Measurements from ENCODE around the gene CDH13.

Gene CDH13

DNA sequence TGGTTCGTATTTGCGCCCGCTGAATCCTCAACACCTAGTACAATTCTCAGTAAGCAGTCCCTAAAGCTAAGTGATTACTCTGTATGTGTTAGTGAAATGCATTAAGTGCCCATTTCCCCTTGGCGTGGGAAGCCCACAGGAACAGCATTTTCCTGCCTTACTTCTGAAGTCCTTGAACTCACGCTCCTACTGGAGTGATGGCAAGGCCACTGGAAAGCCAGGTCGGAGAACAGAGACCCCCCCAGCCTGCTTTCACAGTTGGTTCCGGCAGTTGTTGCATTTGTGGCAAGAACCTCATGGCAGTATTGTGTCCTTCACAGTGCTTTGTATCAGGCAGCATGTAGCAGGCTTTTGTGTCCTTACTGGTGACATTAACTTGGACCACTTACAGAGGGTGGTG is 340.7 kb downstream of the CDH13 start:
- Histone ChIP-seq H3K36me3 (ENCODE audit: control insufficient read depth, insufficient read depth, low read length) (no peaks in the 10 kb centered on the region), H3K4me1 (ENCODE audit: control insufficient read depth, insufficient read depth, low read length) (no peaks in the 10 kb centered on the region), H3K9ac (ENCODE audit: low read length) (no peak overlapping the region), H3K4me3 (ENCODE audit: low read length) (no peak overlapping the region), H3K27me3 (ENCODE audit: control insufficient read depth, insufficient read depth, low read length) (no peaks in the 10 kb centered on the region), H3K9me3 (ENCODE audit: control insufficient read depth, low read length) (no peaks in the 10 kb centered on the region)

DNA sequence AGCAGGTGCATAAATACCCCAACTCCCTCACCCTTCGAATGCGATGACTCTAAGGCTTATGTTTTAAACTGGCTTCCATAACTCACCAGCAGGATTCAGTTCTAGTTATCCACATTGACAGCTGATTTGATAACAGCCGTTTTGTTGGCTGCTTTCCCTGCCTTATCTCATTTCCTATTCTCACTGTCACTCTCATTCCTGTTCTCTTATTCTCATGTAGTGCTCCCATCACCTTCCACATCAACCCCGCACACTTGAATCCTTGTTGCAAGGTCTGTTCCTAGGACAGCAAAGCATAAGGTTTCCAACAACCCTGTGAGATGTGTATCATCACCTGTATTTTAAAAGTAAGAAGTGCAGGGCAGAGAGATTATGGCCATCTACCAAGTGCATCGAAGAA is 344.4 kb downstream of the CDH13 start:
- Histone ChIP-seq H3K9ac (ENCODE audit: low read length) (no peak overlapping the region), H3K27me3 (ENCODE audit: control insufficient read depth, insufficient read depth, low read length) (no peaks in the 10 kb centered on the region), H3K36me3 (ENCODE audit: control insufficient read depth, insufficient read depth, low read length) (no peaks in the 10 kb centered on the region), H3K4me3 (ENCODE audit: low read length) (no peak overlapping the region), H3K9me3 (ENCODE audit: control insufficient read depth, low read length) (no peaks in the 10 kb centered on the region), H3K4me1 (ENCODE audit: control insufficient read depth, insufficient read depth, low read length) (no peaks in the 10 kb centered on the region)

DNA sequence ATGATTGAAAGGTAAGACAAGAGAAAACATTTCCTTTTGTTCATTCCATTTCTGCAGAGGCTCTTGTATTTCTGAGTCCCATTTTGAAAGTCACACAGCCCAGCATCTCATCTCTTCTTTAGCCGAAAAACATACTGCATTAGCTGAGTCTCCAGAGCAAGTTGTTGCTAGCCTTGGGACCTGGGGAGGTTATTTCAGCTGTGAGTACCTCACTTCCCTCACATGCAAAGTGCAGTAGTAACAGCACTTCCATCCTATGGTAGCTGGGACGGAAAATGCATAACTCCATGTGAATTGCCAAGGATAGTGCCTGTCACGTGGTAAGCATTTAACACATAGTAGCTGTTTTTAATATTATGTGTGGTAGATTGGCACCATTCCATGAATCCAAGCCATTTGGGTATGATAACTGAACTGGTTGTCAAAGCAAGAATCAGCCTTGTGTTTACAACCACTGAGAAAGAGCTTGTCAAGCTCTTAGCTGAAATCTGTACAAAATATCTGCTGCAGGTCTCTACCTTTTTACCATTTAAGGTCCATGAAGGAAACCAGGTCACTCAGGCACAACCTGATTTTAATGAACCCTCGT is 345.7 kb downstream of the CDH13 start:
- Histone ChIP-seq H3K36me3 (ENCODE audit: control insufficient read depth, insufficient read depth, low read length) (no peaks in the 10 kb centered on the region), H3K27me3 (ENCODE audit: control insufficient read depth, insufficient read depth, low read length) (no peaks in the 10 kb centered on the region), H3K9me3 (ENCODE audit: control insufficient read depth, low read length) (no peaks in the 10 kb centered on the region), H3K4me3 (ENCODE audit: low read length) (no peak overlapping the region), H3K4me1 (ENCODE audit: control insufficient read depth, insufficient read depth, low read length) (no peaks in the 10 kb centered on the region), H3K9ac (ENCODE audit: low read length) (no peak overlapping the region)

DNA sequence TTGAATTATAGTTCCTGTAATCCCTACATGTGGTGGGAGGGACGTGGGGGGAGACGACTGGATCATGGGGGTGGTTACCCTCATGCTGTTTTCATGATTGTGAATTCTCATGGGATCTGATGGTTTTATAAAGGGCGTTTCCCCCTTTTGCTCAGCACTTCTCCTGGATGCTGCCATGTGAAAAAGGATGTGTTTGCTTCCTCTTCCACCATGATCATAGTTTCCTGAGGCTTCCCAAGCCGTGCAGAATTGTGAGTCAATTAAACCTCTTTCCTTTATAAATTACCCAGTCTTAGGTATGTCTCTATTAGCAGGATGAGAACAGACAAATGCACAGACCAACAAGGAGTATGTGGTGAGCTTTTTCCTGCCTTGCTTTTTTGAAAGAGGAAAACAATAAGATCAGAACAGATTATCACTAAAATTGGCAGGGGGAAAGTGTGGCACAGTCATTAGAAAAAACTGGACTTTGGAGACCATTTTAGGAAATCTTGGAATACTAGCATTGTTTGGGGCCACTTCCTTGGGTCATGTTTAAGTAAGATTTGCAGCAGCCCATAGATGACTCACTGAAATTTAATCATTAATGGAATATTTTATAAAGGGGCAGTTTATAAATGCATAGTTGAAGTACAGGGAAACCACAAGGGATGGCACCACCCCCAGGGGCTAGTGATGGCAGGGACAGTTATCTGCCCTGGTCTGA is 352.8 kb downstream of the CDH13 start:
- Histone ChIP-seq H3K9me3 (ENCODE audit: control insufficient read depth, low read length) (no peaks in the 10 kb centered on the region), H3K4me1 (ENCODE audit: control insufficient read depth, insufficient read depth, low read length) (no peaks in the 10 kb centered on the region), H3K27me3 (ENCODE audit: control insufficient read depth, insufficient read depth, low read length) (no peaks in the 10 kb centered on the region), H3K9ac (ENCODE audit: low read length) (no peak overlapping the region), H3K4me3 (ENCODE audit: low read length) (no peak overlapping the region), H3K36me3 (ENCODE audit: control insufficient read depth, insufficient read depth, low read length) (no peaks in the 10 kb centered on the region)

DNA sequence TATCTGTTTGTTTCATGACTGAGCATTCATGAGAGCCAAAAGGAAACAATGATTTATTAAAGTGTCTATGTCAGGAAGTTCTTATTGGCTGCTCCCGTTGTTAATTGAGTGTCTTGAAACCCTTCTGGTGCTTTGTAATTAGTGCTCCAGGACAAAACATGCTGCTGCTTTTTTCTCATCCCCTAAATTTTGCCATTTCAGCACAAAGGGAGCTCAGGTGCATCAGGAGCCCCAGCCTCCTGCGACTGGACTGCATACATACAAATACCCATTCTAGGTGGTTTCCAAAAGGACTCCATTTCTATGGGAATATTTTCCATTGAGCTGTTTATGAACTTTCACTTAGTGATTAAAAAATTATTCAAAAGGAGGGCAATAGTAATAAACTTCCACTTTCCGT is 354.0 kb downstream of the CDH13 start:
- Histone ChIP-seq H3K4me3 (ENCODE audit: low read length) (no peak overlapping the region), H3K9ac (ENCODE audit: low read length) (no peak overlapping the region), H3K4me1 (ENCODE audit: control insufficient read depth, insufficient read depth, low read length) (no peaks in the 10 kb centered on the region), H3K36me3 (ENCODE audit: control insufficient read depth, insufficient read depth, low read length) (no peaks in the 10 kb centered on the region), H3K9me3 (ENCODE audit: control insufficient read depth, low read length) (no peaks in the 10 kb centered on the region), H3K27me3 (ENCODE audit: control insufficient read depth, insufficient read depth, low read length) (no peaks in the 10 kb centered on the region)

DNA sequence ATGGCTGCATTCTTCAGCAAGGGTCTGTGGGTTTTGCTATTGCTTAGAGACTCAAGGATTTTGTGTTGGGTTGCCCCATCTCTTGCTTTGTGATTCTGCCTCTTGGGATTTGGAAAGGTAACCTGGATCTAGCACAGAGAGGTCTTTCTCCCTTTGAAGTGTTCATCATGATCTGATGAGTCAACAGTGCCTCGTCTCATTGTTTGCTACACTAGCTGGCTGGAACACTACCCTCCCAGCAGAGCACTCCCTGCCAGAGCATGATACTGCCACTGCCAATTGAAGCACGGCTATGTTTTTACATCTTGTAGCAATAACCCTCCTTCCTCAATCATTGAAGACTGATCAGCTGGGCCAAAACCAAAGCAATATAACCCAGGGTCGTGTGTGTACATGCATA is 361.0 kb downstream of the CDH13 start:
- Histone ChIP-seq H3K9me3 (ENCODE audit: control insufficient read depth, low read length) (no peaks in the 10 kb centered on the region), H3K36me3 (ENCODE audit: control insufficient read depth, insufficient read depth, low read length) (no peaks in the 10 kb centered on the region), H3K9ac (ENCODE audit: low read length) (no peak overlapping the region), H3K4me1 (ENCODE audit: control insufficient read depth, insufficient read depth, low read length) (no peaks in the 10 kb centered on the region), H3K27me3 (ENCODE audit: control insufficient read depth, insufficient read depth, low read length) (no peaks in the 10 kb centered on the region), H3K4me3 (ENCODE audit: low read length) (no peak overlapping the region)

DNA sequence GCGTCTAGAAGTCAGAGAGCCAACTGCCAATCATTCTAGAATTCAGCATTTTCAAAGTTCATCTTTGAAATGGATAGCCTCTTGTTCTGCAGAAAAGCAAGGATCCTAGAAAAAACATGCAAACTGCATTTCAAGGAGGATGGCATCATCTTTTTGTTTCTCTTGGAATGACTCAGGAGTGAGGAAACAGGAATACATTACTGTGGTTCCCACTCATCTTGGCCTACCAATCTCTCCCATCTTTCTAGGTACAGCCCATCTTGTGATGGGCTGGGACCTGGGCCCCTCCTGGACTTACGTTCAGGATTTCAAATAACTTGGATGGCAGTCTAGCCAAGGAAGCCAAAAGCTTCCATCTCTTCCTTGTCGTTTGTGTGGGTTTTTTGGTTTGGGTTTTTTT is 363.4 kb downstream of the CDH13 start:
- Histone ChIP-seq H3K36me3 (ENCODE audit: control insufficient read depth, insufficient read depth, low read length) (no peaks in the 10 kb centered on the region), H3K9me3 (ENCODE audit: control insufficient read depth, low read length) (no peaks in the 10 kb centered on the region), H3K27me3 (ENCODE audit: control insufficient read depth, insufficient read depth, low read length) (no peaks in the 10 kb centered on the region)

DNA sequence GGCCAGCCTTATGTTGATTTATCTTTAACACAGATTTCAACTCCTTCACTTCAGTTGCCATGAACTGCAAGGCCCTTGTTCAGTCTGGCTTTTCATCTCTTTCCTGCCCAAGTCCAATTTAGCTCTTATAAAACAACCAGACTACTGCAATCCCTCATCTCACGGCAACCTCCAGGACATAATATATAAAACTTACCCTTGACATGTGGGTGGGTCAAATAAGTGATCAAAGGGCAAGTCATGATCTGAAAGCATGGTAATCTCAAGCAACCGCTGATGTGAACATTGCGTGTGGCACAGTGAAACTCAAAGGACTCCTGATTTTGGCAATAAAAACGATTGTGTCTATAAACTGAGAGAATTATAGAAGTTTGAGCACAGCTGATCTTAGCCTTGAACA is 364.6 kb downstream of the CDH13 start:
- H3K4me3 ChIP-seq (ENCODE audit: low read length), result no peak overlapping the region
- no peak overlapping the region for H3K9ac ChIP-seq (ENCODE audit: low read length)
- no peaks in the 10 kb centered on the region for H3K27me3 ChIP-seq (ENCODE audit: control insufficient read depth, insufficient read depth, low read length)
- H3K9me3 ChIP-seq (ENCODE audit: control insufficient read depth, low read length), result no peaks in the 10 kb centered on the region
- no peaks in the 10 kb centered on the region for H3K4me1 ChIP-seq (ENCODE audit: control insufficient read depth, insufficient read depth, low read length)
- H3K36me3 ChIP-seq (ENCODE audit: control insufficient read depth, insufficient read depth, low read length), result no peaks in the 10 kb centered on the region

More for the DNA sequence above, 363.4 kb downstream of the CDH13 start:
- no peak overlapping the region for H3K4me3 ChIP-seq (ENCODE audit: low read length)
- H3K9ac ChIP-seq (ENCODE audit: low read length), result no peak overlapping the region
- no peaks in the 10 kb centered on the region for H3K4me1 ChIP-seq (ENCODE audit: control insufficient read depth, insufficient read depth, low read length)

DNA sequence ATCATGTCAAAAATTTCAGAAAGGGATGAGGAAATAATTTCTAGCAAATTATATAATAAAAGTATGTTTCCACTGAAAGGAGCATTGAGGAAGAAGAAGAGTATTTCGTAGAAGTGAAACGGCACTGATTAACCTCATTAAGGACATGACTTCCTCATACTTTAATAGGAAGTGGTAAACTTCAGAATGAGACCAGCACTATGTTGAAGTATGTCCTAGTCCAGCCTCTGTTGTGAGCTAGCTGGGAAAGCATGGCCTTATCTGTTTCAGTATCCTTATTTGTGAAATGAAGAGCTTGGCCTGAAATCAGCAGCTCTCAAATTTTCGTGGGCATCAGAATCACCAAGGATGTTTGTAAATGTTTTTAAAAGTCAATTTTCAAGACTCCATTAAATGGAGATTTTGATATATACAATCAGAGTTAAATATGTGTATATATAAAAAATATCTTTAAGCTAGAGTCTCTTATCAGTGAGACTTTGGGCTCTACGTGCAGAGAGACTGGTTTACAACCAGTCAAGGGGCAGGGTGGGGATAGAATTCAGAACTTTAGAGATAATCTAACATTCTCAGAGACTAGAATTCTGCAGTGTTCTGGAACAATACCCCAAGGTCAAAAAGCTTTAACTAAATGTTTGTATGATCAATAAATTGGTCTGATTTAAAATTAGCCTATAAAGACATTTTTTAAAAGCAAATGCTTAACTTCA is 365.4 kb downstream of the CDH13 start:
- Histone ChIP-seq H3K36me3 (ENCODE audit: control insufficient read depth, insufficient read depth, low read length) (no peaks in the 10 kb centered on the region), H3K4me3 (ENCODE audit: low read length) (no peak overlapping the region), H3K27me3 (ENCODE audit: control insufficient read depth, insufficient read depth, low read length) (no peaks in the 10 kb centered on the region), H3K9ac (ENCODE audit: low read length) (no peak overlapping the region), H3K4me1 (ENCODE audit: control insufficient read depth, insufficient read depth, low read length) (no peaks in the 10 kb centered on the region), H3K9me3 (ENCODE audit: control insufficient read depth, low read length) (no peaks in the 10 kb centered on the region)

DNA sequence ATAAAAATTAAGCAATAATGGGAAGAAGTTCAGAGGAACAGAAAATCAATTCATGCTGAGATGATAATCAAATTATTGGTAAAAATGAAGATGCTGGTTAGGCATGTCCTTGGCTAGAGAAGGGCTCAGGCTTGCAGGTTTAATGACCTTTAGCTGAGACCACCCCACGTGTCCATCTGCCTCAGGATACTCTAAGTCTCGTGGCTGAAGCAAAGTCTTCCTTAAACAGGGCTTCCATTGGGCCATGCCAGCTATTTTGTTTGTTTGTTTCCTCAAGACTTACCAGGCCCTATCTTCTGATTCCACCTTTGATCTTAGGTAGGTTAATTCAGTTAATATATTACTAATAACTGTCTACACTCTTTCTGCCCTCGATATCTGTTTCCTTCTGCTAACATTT is 366.0 kb downstream of the CDH13 start:
- no peaks in the 10 kb centered on the region for H3K9me3 ChIP-seq (ENCODE audit: control insufficient read depth, low read length)
- no peaks in the 10 kb centered on the region for H3K4me1 ChIP-seq (ENCODE audit: control insufficient read depth, insufficient read depth, low read length)
- H3K9ac ChIP-seq (ENCODE audit: low read length), result no peak overlapping the region
- H3K4me3 ChIP-seq (ENCODE audit: low read length), result no peak overlapping the region
- H3K36me3 ChIP-seq (ENCODE audit: control insufficient read depth, insufficient read depth, low read length), result no peaks in the 10 kb centered on the region
- H3K27me3 ChIP-seq (ENCODE audit: control insufficient read depth, insufficient read depth, low read length), result no peaks in the 10 kb centered on the region

DNA sequence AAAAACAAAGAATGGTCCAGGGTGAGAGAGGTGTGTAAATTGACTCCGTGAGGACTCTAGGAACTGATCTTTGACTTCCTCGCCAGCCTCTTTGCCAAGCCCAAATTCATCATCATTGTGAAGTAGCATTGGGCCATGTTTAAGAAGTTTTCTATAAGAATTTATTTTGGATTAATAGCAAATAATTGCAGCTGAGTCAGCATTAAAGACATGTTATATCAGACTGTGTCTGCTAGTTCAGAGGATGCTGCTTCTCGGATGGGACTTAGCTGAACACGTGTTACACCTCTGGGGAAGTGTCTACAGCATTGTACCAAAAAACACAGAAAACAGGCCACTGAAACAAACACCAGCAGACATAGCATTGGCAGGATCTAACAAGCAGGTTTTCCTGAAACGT is 366.6 kb downstream of the CDH13 start:
- no peak overlapping the region for H3K4me3 ChIP-seq (ENCODE audit: low read length)
- H3K9me3 ChIP-seq (ENCODE audit: control insufficient read depth, low read length), result no peaks in the 10 kb centered on the region
- H3K4me1 ChIP-seq (ENCODE audit: control insufficient read depth, insufficient read depth, low read length), result no peaks in the 10 kb centered on the region
- H3K36me3 ChIP-seq (ENCODE audit: control insufficient read depth, insufficient read depth, low read length), result no peaks in the 10 kb centered on the region
- no peaks in the 10 kb centered on the region for H3K27me3 ChIP-seq (ENCODE audit: control insufficient read depth, insufficient read depth, low read length)
- no peak overlapping the region for H3K9ac ChIP-seq (ENCODE audit: low read length)

DNA sequence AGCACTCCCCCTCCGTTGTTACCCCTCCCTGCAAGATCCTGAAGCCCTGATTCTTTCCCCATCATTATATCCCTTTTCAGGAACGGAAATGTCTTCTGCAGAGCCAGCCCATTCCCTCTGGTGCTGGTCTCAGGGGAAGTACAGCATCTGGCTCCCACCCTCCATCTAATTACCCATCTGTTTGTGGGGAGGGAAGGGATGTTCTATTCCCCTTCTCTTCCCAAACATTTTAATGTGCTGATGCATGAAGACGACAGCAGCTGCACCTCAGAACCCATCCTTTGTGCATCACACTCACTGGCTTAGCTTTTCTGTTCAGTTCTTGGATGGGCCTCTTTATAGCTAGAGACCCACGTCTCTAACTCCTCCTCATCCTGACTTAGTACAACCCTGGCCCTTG is 367.2 kb downstream of the CDH13 start:
- H3K9ac ChIP-seq (ENCODE audit: low read length), result no peak overlapping the region
- no peaks in the 10 kb centered on the region for H3K4me1 ChIP-seq (ENCODE audit: control insufficient read depth, insufficient read depth, low read length)
- no peak overlapping the region for H3K4me3 ChIP-seq (ENCODE audit: low read length)
- H3K9me3 ChIP-seq (ENCODE audit: control insufficient read depth, low read length), result no peaks in the 10 kb centered on the region
- no peaks in the 10 kb centered on the region for H3K36me3 ChIP-seq (ENCODE audit: control insufficient read depth, insufficient read depth, low read length)
- no peaks in the 10 kb centered on the region for H3K27me3 ChIP-seq (ENCODE audit: control insufficient read depth, insufficient read depth, low read length)

All from mucosa of stomach (tissue), 1 donor.